Measurements from ENCODE around the gene YIF1B. TPM values are rescaled to one million over a fixed set of nuclear protein-coding genes. Genes with fewer than 3 reads are reported as not detected.

YIF1B gene
- total and polyA plus RNA-seq, 9 of the 15 experiments (the other 6 are each of a cell fraction or from before 2014, with no cell fraction given) = 8.5 to 586 (median 323) TPM

GRCh38 chr19:38255383-38256014 is 60.2 kb downstream of the YIF1B start (continued):
- TF ChIP-seq SPI1 (IDR thresholded peaks at IDR 0.05; ENCODE audit: borderline replicate concordance, low read depth, low read length) = no peak
- no peak for TF ChIP-seq POLR2B (IDR thresholded peaks at IDR 0.05; ENCODE audit: low read depth, partially characterized antibody)
- no peak for TF ChIP-seq PHF20 (IDR thresholded peaks at IDR 0.05; ENCODE audit: partially characterized antibody)
- no peak for TF ChIP-seq KDM2B (CRISPR knock-in tag; IDR thresholded peaks at IDR 0.05)
- peak; percentile 31; the same call in 1 of the 2 replicates for TF ChIP-seq ETS1 (conservative IDR thresholded peaks at IDR 0.05; ENCODE audit: control insufficient read depth, low read depth, low read length)
- no peak for TF ChIP-seq U2AF2 (optimal IDR thresholded peaks at IDR 0.05; ENCODE audit: low read depth, low read length)
- no peak for TF ChIP-seq ZNF696 (CRISPR knock-in tag; conservative IDR thresholded peaks at IDR 0.05)
- TF ChIP-seq TCF3 (CRISPR knock-in tag; IDR thresholded peaks at IDR 0.05) = peak; percentile 22; the same call in 1 of the 2 replicates
- TF ChIP-seq NFIC (IDR thresholded peaks at IDR 0.05) = no peak
- no peak for TF ChIP-seq ETV5 (CRISPR knock-in tag; IDR thresholded peaks at IDR 0.05; ENCODE audit: low read depth)
- no peak for TF ChIP-seq HMG20A (CRISPR knock-in tag; conservative IDR thresholded peaks at IDR 0.05)
- no peak for TF ChIP-seq ZNF280A (IDR thresholded peaks at IDR 0.05; ENCODE audit: low read depth, partially characterized antibody)
- TF ChIP-seq HINFP (tag; conservative IDR thresholded peaks at IDR 0.05; ENCODE audit: low read depth) = no peak
- peak; percentile 47; the same call in 1 of the 2 replicates for TF ChIP-seq CREB3L1 (IDR thresholded peaks at IDR 0.05; ENCODE audit: borderline replicate concordance, low read depth)
- no peak for TF ChIP-seq MAFG (tag; conservative IDR thresholded peaks at IDR 0.05)
- no peak for TF ChIP-seq PKNOX1 (IDR thresholded peaks at IDR 0.05)
- TF ChIP-seq JUN (IDR thresholded peaks at IDR 0.05; ENCODE audit: borderline replicate concordance, low read depth, low read length) = no peak
- TF ChIP-seq JUN (CRISPR knock-in tag; IDR thresholded peaks at IDR 0.05; ENCODE audit: borderline replicate concordance) = no peak
- TF ChIP-seq SMARCE1 (IDR thresholded peaks at IDR 0.05) = peak; percentile 67
- TF ChIP-seq MLX (CRISPR knock-in tag; conservative IDR thresholded peaks at IDR 0.05) = no peak

All from K562 (cell line).